HL-60 (cell line): ENCODE results near the gene BBS5.

ENCODE experiments used
- DNase-seq, 2 experiments: peaks; one replicate each; pipeline ENCODE4 v3.0.0-alpha.2; 2010 to 2020; ENCODE audit warnings: low read depth in 1 of 2, low spot score in 1 of 2
- H3K27ac ChIP-seq: fragments of 250-450 bp; sonication (Bioruptor Pico); replicated peaks from 2 replicates; pipeline ENCODE4 v1.5.1; 2020; ENCODE audit warnings: mild to moderate bottlenecking, moderate library complexity
- H3K27me3 ChIP-seq: fragments of 250-450 bp; sonication (Bioruptor Pico); 2 replicates; pipeline ENCODE4 v1.5.1; 2021; ENCODE audit warnings: mild to moderate bottlenecking, moderate library complexity; ENCODE audit not compliant: insufficient read depth, poor library complexity, severe bottlenecking
- H3K4me3 ChIP-seq: replicated peaks from 2 replicates; pipeline ENCODE4 v1.5.1; 2011; ENCODE audit warnings: mild to moderate bottlenecking, control low read depth, low read length; ENCODE audit not compliant: insufficient read depth
- GABPA ChIP-seq: IDR thresholded peaks from 2 replicates; pipeline ENCODE4 v1.6.1; 2012; ENCODE audit warnings: low read depth
- POLR2AphosphoS5 ChIP-seq: IDR thresholded peaks from 2 replicates; pipeline ENCODE4 v1.6.1; 2012; ENCODE audit warnings: low read depth
- SPI1 ChIP-seq: IDR thresholded peaks from 2 replicates; pipeline ENCODE4 v1.6.1; 2012; ENCODE audit warnings: low read depth, mild to moderate bottlenecking, borderline replicate concordance
- TF ChIP-seq, protein P1 (sequence below): IDR thresholded peaks from one replicate; pipeline ENCODE4 v1.5.1; 2011; ENCODE audit warnings: low read length, control low read depth, inconsistent platforms; ENCODE audit not compliant: insufficient read depth
- TF ChIP-seq, protein P2 (sequence below): IDR thresholded peaks from 2 replicates; pipeline ENCODE4 v1.6.1; 2012; ENCODE audit warnings: low read depth; ENCODE audit not compliant: insufficient replicate concordance

BBS5 gene

DNA sequence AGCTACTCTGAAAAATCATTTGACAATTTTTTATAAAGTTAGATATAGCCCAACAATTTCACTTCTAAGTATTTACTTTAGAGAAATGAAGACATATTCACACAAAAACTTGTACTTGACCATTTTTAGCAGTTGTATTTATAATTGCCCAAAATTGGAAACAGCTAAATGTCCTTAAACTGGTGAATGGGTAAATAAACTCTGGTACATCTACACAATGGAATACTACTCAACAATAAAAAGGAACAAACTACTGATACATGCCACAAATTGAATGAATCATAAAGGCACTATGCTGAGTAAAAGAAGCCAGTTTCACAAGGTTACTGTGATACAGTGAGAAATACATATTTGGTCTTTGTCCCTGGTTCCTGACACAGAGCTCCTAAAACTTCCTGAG, 32.8 kb upstream of the BBS5 start:
- TF ChIP-seq GABPA (no peak), POLR2AphosphoS5 (no peak), SPI1 (no peak)
- TF ChIP-seq, protein P1, sequence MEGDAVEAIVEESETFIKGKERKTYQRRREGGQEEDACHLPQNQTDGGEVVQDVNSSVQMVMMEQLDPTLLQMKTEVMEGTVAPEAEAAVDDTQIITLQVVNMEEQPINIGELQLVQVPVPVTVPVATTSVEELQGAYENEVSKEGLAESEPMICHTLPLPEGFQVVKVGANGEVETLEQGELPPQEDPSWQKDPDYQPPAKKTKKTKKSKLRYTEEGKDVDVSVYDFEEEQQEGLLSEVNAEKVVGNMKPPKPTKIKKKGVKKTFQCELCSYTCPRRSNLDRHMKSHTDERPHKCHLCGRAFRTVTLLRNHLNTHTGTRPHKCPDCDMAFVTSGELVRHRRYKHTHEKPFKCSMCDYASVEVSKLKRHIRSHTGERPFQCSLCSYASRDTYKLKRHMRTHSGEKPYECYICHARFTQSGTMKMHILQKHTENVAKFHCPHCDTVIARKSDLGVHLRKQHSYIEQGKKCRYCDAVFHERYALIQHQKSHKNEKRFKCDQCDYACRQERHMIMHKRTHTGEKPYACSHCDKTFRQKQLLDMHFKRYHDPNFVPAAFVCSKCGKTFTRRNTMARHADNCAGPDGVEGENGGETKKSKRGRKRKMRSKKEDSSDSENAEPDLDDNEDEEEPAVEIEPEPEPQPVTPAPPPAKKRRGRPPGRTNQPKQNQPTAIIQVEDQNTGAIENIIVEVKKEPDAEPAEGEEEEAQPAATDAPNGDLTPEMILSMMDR: no peak
- TF ChIP-seq, protein P2, sequence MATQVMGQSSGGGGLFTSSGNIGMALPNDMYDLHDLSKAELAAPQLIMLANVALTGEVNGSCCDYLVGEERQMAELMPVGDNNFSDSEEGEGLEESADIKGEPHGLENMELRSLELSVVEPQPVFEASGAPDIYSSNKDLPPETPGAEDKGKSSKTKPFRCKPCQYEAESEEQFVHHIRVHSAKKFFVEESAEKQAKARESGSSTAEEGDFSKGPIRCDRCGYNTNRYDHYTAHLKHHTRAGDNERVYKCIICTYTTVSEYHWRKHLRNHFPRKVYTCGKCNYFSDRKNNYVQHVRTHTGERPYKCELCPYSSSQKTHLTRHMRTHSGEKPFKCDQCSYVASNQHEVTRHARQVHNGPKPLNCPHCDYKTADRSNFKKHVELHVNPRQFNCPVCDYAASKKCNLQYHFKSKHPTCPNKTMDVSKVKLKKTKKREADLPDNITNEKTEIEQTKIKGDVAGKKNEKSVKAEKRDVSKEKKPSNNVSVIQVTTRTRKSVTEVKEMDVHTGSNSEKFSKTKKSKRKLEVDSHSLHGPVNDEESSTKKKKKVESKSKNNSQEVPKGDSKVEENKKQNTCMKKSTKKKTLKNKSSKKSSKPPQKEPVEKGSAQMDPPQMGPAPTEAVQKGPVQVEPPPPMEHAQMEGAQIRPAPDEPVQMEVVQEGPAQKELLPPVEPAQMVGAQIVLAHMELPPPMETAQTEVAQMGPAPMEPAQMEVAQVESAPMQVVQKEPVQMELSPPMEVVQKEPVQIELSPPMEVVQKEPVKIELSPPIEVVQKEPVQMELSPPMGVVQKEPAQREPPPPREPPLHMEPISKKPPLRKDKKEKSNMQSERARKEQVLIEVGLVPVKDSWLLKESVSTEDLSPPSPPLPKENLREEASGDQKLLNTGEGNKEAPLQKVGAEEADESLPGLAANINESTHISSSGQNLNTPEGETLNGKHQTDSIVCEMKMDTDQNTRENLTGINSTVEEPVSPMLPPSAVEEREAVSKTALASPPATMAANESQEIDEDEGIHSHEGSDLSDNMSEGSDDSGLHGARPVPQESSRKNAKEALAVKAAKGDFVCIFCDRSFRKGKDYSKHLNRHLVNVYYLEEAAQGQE: no peak
- no peak for DNase-seq
- Histone ChIP-seq H3K27me3 (no peaks in the 10 kb centered on the region), H3K27ac (no peak overlapping the region), H3K4me3 (no peak overlapping the region)

DNA sequence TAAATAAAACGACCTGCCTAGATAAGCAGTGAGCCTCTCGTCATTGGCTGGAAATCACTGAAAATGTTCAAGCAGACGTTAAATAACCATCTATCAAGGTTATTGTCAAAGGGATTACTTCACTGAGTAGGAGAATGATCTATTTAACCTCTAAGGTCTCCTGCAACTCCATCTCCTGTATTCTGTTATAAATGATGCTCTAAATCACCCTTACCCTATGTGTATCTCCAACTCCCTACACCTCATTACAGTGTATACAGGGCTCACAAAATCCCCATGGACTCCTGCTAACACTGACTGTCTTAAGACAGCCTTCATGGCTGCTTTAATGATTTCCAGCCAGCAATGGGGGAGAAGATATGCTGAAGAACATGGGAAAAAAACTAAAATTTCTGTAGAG, 31.0 kb upstream of the BBS5 start:
- no peak overlapping the region for H3K27ac ChIP-seq
- H3K4me3 ChIP-seq: no peak overlapping the region
- no peak for DNase-seq
- TF ChIP-seq, protein P1: no peak
- TF ChIP-seq POLR2AphosphoS5: no peak
- TF ChIP-seq, protein P2: no peak
- no peak for TF ChIP-seq SPI1
- TF ChIP-seq GABPA: no peak
- H3K27me3 ChIP-seq: no peaks in the 10 kb centered on the region

DNA sequence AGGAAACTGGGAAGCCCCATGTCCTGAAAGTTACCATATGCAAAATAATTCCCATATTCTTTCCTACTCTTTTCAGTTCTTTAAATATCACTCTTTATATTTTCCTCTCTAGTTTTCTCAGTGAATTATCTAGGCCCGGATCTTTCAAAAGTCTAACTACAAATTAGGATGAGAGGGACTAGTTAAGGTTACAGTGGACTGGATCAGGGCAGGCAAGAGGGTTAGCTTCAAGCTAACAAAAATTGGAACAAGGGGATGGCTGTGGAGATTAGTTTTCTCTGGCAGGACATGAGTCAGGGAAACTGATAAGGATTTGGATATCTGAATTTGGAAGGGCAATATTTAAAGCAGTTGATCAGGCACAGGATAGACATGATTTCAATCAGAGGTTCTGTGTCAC, 30.4 kb upstream of the BBS5 start:
- Histone ChIP-seq H3K4me3 (no peak overlapping the region), H3K27me3 (no peaks in the 10 kb centered on the region), H3K27ac (no peak overlapping the region)
- DNase-seq: no peak
- TF ChIP-seq, protein P2: no peak
- TF ChIP-seq SPI1: no peak
- no peak for TF ChIP-seq GABPA
- TF ChIP-seq, protein P1: no peak
- no peak for TF ChIP-seq POLR2AphosphoS5
